GM18508 (cell line): ENCODE results near the gene CLOCK.

Source experiments
- ATAC-seq: cut with Tn5 transposase; IDR thresholded peaks from one replicate; pipeline ENCODE4 v1.9.1; 2021; ENCODE audit warnings: moderate number of reproducible peaks; ENCODE audit not compliant: insufficient read depth, unreplicated experiment

Gene CLOCK

DNA sequence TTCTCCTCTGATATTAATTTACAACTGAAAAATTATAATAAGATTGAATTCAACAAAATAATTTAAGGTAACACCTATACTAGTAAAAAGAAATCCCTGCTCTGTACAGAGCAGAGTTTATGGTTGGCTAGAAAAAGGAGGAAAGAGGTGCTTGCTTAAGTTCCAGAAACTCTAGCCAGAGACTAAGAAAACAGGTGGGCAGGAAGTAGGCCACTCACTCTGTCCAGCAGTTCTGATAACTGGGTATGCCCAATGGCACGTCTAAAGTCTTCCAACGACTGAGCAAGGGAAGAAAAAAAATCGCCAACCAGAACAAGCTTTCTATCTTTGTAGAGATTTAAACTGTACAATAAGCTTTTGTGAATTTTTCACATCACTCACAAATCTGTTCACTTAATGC lies 108.9 kb downstream of the CLOCK start:
- ATAC-seq, result no peak

GRCh38 chr4:55437356-55437796 lies 109.3 kb downstream of the CLOCK start:
- ATAC-seq, result no peak

GRCh38 chr4:55435141-55435841 lies 111.4 kb downstream of the CLOCK start:
- ATAC-seq, result peak; percentile 64

DNA sequence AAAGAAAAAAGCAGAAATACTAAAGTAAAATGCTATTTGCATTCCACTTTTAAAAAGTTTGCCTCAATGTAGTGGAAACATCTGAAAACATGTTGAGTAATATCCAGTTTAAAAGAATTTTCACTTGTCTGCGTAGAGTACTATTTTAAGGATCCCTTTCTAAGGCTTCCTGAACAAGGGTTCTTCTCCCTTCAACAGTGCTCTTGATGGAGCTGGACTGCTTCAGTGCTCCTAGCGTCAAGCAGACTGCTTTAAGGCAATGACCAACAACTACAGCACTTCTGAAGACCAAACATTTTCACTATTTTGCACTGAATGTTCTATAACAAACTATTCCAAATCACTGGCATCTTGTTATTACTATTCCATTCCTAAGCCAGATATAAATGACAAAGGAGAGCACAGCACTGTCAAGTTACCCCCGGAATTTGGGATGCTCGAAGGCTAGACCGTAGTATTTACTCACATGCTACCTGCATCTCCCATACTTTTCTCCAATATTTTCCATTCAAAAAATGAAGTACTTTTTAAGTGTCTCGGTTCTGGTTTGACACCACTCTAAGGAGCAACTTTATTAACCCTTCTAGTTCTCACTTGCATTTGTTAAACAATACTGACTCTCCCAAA lies 114.9 kb downstream of the CLOCK start:
- no peak for ATAC-seq

DNA sequence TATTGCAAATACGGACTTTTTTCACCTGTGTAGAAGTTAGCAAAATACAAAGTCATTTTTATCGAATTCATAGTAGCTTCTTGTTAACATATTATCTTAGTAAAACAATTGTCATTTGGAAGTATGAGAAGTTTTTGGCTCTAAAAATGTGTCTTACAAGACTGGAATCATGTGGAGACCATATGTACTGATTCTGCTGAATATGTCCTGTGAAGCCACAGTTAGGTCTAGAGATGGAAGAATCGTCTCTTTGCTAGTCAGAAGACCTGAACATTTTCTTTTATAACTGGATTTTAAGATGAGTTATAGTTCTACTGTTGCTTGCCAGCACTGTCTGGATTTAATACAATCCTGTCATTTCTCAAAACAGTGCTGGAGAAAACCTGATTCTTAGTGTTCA lies 121.9 kb downstream of the CLOCK start:
- no peak for ATAC-seq

DNA sequence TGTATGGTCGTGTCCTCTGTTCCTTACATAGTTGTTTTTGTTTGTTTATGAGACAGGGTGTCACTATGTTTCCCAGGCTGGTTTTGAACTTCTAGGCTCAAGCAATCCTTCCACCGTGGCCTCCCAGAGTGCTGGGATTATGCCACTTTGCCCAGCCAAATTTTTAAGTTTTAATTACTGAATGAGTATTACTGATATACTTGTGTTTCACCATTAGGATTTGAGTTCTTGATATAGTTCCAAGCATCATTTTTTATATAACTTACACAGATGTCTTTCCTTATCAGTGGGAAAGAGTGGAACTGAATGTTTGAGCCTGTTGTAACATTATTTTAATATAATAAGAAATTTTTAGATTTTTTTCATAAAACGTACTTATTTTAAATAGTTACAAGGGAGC lies 130.5 kb downstream of the CLOCK start:
- ATAC-seq, result no peak

GRCh38 chr4:55411621-55412020 lies 135.1 kb downstream of the CLOCK start:
- no peak for ATAC-seq

GRCh38 chr4:55410431-55410830 lies 136.3 kb downstream of the CLOCK start:
- ATAC-seq, result no peak

- no peak for ATAC-seq
Observed at GRCh38 chr4:55409468-55410171, 137.1 kb downstream of the CLOCK start.

- ATAC-seq, result no peak
Observed at GRCh38 chr4:55407764-55408163, 138.9 kb downstream of the CLOCK start.

GRCh38 chr4:55407119-55407518 lies 139.6 kb downstream of the CLOCK start:
- no peak for ATAC-seq

GRCh38 chr4:55406545-55406944 lies 140.2 kb downstream of the CLOCK start:
- ATAC-seq, result no peak

DNA sequence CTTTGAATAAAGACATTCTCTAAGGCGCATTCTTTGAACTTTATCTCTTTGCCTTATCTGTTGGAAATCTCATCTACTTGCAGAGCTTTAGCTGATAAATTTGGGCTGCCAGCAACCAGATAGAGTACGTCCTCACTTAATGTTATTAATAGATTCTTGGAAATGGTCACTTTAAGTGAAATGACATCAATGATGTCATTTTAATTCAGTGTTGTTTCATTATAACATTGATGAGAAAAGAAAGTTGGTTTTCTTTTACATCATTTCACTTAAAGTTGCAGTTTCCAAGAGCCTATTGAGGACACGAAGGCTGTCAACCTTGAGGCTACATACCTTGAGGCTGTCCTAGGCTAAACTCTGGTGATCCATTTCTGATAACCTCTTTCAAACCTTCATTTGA lies 141.6 kb downstream of the CLOCK start:
- no peak for ATAC-seq

GRCh38 chr4:55399581-55399980 lies 147.1 kb downstream of the CLOCK start:
- no peak for ATAC-seq

DNA sequence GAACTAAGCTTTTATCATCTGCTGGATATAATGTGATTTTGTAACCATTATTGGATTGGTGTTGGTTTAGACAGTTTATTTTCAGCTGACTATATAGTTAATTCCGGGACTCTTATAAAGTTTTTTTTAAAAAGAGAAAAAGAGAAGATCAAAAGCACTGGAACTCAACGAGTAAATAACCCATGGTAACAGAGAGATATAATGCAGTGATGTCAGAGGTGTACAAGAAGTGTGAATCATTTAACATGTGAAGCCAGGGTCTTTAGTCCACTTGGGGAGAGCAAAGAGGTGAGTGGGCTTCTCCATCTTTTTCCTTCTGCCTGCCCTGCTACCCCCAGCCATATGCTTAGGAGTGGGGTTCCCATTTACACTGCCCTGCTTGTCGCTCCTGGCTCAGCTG lies 147.7 kb downstream of the CLOCK start:
- ATAC-seq, result no peak

- no peak for ATAC-seq
Observed at GRCh38 chr4:55398461-55398860, 148.2 kb downstream of the CLOCK start.

DNA sequence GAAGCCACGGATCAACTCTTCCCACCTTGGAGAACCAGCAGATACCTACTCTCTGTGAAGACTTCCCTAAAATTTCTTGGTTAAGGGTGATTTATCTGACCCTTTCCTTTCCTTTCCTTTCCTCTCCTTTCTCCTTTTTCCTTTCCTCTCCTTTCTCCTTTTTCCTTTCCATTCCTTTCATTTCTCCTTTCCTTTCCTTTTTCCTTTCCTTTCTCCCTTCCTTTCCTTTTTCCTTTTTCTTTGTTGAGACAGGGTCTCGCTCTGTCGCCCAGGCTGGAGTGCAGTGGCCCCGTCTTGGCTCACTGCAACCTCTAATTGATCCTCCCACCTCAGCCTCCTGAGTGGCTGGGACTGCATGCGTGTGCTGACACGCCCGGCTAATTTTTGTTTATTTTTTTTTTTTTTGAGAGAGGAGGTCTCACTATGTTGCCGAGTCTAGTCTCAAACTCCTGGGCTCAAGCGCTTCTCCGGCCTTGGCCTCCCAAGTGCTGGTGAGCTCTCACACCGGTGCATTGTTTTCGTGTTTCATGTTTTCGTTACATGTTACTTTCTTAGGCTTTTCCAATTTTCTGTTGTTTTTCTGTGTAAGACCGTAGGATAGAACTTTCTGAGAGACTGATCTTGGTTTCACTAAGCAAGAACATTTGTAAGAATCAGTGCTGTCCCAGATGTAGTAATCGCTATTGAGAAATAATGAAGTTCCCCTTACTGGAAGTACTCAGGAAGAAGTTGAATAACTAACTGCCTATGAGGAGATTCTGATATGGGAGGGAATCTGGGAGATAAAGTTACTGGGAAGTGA lies 149.0 kb downstream of the CLOCK start:
- no peak for ATAC-seq

- ATAC-seq, result no peak
Observed at GRCh38 chr4:55397126-55397436, 149.6 kb downstream of the CLOCK start.

DNA sequence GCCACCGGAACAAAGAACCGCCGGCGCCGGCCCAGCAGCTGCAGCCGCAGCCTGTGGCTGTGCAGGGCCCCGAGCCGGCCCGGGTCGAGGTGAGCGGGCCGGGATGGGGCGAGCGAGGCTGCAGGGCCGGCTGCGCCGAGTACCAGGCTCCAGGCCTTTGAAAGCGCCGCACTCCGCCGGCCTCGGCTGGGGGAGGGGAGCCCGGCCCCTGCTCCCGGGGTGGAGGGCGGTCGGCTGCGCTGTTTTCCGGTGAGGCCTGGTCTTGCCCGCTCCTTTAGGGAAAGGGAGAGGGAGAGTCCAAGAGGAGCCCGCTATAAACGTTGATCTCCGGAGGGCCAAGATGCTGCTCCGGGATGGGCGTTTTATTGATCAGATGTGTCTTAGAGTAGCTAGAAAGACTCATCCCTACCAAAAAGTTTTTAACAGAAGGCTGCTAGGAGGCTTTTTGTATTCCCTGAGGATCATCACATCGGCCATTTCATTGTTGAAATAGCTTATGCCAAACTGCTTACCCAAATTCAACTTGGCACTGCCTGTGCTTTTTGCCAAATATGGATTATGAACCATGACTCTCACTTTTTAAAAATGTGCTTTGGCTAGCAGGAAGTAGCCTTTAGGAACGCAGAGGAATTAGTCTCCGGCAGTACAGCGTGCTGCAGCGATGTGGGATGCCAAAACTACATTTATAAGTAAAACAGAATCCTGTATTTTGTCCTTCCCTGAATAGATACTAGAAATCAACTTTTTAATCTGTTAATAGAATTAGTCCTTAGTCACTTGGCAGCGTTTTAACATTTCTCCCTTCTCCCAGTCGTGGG lies 150.2 kb downstream of the CLOCK start:
- ATAC-seq, result no peak
